ENCODE data around the gene SLC2A6. TPM values are rescaled to one million over a fixed set of nuclear protein-coding genes. Genes with fewer than 3 reads are reported as not detected.

The SLC2A6 gene, protein sequence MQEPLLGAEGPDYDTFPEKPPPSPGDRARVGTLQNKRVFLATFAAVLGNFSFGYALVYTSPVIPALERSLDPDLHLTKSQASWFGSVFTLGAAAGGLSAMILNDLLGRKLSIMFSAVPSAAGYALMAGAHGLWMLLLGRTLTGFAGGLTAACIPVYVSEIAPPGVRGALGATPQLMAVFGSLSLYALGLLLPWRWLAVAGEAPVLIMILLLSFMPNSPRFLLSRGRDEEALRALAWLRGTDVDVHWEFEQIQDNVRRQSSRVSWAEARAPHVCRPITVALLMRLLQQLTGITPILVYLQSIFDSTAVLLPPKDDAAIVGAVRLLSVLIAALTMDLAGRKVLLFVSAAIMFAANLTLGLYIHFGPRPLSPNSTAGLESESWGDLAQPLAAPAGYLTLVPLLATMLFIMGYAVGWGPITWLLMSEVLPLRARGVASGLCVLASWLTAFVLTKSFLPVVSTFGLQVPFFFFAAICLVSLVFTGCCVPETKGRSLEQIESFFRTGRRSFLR
- 10 to 100 TPM in 1 of 4 donors, 1 to 10 TPM in 2, under 1 TPM in 1; 0.95 to 10.7 (median 2.2) TPM for total RNA-seq

DNA sequence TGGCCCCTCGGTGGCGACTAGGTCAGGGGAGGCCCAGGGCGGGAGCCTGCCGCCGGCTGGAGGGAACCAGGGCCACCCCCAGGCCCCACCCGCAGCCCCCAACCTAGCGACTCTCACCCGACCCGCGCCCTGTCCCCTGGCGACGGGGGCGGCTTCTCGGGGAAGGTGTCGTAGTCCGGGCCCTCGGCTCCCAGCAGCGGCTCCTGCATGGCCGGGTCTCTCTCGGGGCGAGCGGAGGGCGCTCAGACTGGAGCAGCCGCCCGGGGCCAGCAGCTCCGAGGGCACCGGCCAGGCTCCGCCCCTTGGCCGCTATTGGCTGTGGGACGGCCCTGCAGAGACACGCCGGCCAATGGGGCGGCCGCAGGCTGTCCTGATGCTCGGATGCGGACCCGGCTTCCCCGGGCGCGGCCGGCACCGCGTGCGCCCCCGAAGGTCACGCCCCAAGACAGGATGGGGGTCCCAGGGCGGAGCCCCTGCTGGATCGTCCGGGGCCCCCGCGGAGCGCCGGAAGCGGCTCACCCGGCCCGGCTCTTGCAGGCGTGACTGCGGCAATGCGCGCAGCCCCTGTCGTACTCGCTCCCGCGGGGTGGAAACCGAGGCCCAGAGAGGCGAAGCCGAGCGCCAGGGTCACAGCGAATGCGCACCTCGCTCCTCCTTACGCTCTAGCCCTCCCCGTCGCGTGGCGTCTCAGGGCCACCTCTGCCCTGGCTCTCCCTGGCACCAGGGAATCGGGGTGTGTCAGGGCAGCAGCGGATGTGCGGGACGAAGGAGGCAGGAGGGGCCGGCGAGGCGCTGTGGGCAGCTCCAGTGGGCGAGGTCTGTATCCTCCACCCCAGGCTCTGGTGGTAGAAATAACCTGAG lies at the start of gene SLC2A6:
Gene SLC2A6 (minus strand): TSS at position 249 of the 861 bp plus-strand sequence. CDS start 40 bp downstream, at position 209.
- TF ChIP-seq, protein P1, sequence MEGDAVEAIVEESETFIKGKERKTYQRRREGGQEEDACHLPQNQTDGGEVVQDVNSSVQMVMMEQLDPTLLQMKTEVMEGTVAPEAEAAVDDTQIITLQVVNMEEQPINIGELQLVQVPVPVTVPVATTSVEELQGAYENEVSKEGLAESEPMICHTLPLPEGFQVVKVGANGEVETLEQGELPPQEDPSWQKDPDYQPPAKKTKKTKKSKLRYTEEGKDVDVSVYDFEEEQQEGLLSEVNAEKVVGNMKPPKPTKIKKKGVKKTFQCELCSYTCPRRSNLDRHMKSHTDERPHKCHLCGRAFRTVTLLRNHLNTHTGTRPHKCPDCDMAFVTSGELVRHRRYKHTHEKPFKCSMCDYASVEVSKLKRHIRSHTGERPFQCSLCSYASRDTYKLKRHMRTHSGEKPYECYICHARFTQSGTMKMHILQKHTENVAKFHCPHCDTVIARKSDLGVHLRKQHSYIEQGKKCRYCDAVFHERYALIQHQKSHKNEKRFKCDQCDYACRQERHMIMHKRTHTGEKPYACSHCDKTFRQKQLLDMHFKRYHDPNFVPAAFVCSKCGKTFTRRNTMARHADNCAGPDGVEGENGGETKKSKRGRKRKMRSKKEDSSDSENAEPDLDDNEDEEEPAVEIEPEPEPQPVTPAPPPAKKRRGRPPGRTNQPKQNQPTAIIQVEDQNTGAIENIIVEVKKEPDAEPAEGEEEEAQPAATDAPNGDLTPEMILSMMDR (IDR thresholded peaks at IDR 0.05) = no peak
- peak in 1 of 2 donors; percentile 10 for TF ChIP-seq POLR2A (IDR thresholded peaks at IDR 0.05)
- peak; percentile 85 to 95 (median 94) for DNase-seq
- no peaks in the 10 kb centered on the region for H3K27me3 ChIP-seq
- no peaks in the 10 kb centered on the region for H3K36me3 ChIP-seq
- peaks cover 0 to 15% (median 9%) of the 10 kb centered on the region in 4 donors for H3K4me1 ChIP-seq
- peak within 1 kb of the TSS; percentile 55 to 75 (median 64) for H3K4me3 ChIP-seq
- peak within 1 kb of the TSS; percentile 36 to 91 (median 58) for H3K27ac ChIP-seq
- H3K9me3 ChIP-seq = no peaks in the 10 kb centered on the region

DNA sequence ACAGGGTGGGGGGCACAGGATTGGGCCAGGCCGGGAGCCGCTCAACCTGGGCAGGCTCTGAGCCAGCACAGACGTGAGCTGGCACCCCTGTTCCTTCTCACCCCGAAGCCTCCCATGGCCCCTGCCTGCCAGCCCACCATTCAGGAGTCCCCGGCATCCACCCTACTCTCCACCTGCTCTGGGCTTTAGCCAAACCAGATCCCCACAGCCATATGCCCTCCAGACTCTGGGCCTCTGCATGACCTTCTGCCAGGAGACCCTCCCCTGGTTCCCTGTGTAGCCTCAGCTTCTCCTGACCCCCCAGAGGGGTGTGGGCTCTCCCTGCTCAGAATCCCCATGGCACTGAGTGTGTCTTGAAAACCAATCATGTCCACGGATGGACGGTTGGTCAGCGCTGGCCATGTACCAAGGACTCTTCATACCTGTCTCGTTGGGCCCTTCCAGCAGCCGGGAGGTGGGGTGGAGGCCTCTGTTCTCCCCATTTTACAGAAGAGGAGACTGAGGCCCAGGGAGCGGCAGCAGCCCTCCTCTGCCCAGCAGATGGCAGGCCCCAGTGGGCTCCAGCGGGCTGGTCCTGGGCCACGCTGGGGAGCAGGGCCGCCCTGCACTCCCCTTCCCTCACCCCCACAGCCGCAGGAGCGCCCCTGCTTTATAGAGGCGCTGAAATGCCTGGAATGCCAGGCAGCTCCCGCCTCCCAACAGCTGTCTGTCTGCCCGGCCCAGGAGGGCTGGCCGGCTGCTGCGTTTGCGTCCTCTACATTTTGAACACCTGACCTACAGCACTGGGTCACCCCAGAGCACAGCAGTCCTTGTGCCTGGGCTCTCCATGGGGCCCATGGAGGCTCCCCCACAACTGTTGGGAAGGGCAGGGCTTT lies 49.3 kb upstream of the SLC2A6 start:
- no peak for TF ChIP-seq POLR2A (IDR thresholded peaks at IDR 0.05)
- TF ChIP-seq, protein P1 (IDR thresholded peaks at IDR 0.05) = no peak
- no peak overlapping the region for H3K4me3 ChIP-seq
- peak overlapping the region in 3 of 4 donors; percentile 17 to 48 (median 43) for H3K27ac ChIP-seq
- no peaks in the 10 kb centered on the region for H3K36me3 ChIP-seq
- H3K4me1 ChIP-seq = peaks cover 0 to 23% (median 0%) of the 10 kb centered on the region in 4 donors
- no peaks in the 10 kb centered on the region for H3K27me3 ChIP-seq
- no peaks in the 10 kb centered on the region for H3K9me3 ChIP-seq
- DNase-seq = no peak

DNA sequence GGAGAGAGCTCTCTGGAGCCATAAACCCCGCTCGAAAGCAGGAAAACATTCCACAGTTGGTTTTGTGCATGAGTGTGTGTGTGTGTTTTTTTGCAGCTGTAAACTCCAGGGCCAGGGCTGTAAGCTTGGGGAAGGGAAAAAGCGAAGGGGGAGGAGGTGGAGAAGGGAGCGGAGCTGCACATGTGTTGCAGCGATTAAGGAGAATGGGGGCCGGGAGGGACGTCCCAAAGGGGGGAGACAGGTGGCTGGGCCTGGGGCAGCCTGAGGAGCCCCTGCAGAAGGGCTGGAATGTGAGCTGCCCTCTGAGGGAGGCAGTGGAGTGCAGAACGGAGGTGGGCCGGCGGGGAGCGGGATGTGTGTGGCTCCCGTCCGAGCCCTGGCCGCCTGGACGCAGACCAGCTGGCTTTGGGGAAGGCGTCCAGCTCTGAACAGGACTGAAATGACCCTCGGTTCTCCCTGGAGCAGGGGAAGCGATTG lies 48.6 kb upstream of the SLC2A6 start:
- no peak overlapping the region for H3K4me3 ChIP-seq
- H3K36me3 ChIP-seq = no peaks in the 10 kb centered on the region
- no peaks in the 10 kb centered on the region for H3K27me3 ChIP-seq
- H3K4me1 ChIP-seq = peaks cover 0 to 23% (median 0%) of the 10 kb centered on the region in 4 donors
- DNase-seq = no peak
- no peaks in the 10 kb centered on the region for H3K9me3 ChIP-seq
- TF ChIP-seq, protein P1 (IDR thresholded peaks at IDR 0.05) = no peak
- no peak for TF ChIP-seq POLR2A (IDR thresholded peaks at IDR 0.05)
- peak overlapping the region in 3 of 4 donors; percentile 17 to 48 (median 43) for H3K27ac ChIP-seq

DNA sequence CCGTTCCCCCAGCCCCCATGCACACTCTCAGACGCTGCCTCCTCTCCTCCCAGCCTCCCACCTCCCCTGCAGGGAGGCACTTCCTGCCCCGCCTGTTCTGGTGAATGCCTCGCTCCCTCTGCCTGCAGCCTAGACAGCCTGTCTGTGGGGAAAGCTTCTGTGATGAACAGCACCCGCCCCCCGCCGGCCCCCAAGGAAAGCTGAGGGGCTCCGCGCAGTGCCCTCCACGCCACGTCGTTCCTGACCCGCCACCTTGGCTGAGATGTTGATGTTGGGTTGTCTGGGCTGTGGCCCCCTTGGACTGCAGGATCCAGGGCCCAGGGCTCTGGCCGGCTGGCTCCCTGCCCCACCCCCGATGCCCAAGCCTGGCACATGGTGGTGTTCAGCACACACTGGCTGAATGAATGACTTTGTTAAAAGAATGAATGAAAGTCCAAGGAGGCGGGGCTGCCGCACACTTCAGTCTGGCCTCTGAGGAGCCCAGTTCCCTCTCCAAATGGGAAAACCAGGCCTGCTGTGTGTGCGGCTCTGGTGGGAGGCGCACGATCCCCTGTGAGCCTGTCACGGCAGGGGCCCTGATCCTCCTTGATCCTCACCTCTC lies 47.9 kb upstream of the SLC2A6 start:
- Histone ChIP-seq H3K9me3 (no peaks in the 10 kb centered on the region), H3K4me3 (no peak overlapping the region), H3K27ac (peak overlapping the region in 1 of 4 donors; percentile 28), H3K36me3 (no peaks in the 10 kb centered on the region), H3K27me3 (no peaks in the 10 kb centered on the region), H3K4me1 (peaks cover 0 to 23% (median 0%) of the 10 kb centered on the region in 4 donors)
- TF ChIP-seq POLR2A (IDR thresholded peaks at IDR 0.05) = no peak
- no peak for DNase-seq

DNA sequence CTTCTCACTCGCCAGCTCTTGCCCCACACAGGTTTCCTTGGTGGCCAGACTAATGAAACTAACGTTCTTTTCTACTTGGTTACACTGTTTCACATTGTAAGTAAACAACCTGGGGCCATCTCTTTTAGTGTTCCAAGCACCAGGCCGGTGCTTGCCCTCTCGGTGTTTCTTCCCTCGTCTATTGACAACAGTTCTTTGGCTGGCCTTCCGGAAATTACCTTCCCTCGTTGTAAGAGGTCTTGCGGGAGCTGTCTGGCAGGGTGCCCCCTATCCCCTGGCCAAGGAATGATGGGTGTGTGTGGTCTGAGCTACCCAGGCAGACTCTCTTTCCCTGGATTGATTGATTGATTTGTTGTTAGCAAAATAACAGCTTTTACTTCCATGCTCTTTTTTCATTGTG lies 46.8 kb upstream of the SLC2A6 start:
- no peaks in the 10 kb centered on the region for H3K27me3 ChIP-seq
- no peak overlapping the region for H3K27ac ChIP-seq
- H3K36me3 ChIP-seq = no peaks in the 10 kb centered on the region
- TF ChIP-seq, protein P1 (IDR thresholded peaks at IDR 0.05) = no peak
- TF ChIP-seq POLR2A (IDR thresholded peaks at IDR 0.05) = no peak
- H3K9me3 ChIP-seq = no peaks in the 10 kb centered on the region
- DNase-seq = no peak
- peaks cover 0 to 23% (median 0%) of the 10 kb centered on the region in 4 donors for H3K4me1 ChIP-seq
- H3K4me3 ChIP-seq = no peak overlapping the region
